H1 (cell line): ENCODE data around the gene SMIM8. TPM values are rescaled to one million over a fixed set of nuclear protein-coding genes. Genes with fewer than 3 reads are reported as not detected.

ENCODE experiments used
- CTCF ChIA-PET: fragments of 300-600 bp; sonication (Branson Sonifier 250); formaldehyde crosslinking; loops from one replicate; lab custom pipeline; 2021; ENCODE audit not compliant: partially characterized antibody; lab: Charles Lee
- POLR2A ChIA-PET: fragments of 300-600 bp; sonication (Branson Sonifier 250); formaldehyde crosslinking; loops from one replicate; lab custom pipeline; 2021; ENCODE audit warnings: inconsistent platforms; ENCODE audit not compliant: partially characterized antibody; lab: Charles Lee
- DNase-seq, 2 experiments: peaks; one replicate each; pipeline versions ENCODE4 v3.0.0 to v3.0.0-alpha.2; 2010 to 2022; ENCODE audit warnings: low spot score in 2 of 2, low read depth in 1 of 2, mixed read lengths in 1 of 2
- FAIRE-seq: peaks from 2 replicates; lab custom pipeline; 2011; peaks lifted over from hg19 to GRCh38; lab: Jason Lieb, UNC
- H2AFZ ChIP-seq: 2 replicates; pipeline ENCODE4 v1.8.1; 2012; ENCODE audit warnings: low read length, inconsistent platforms
- H2AK5ac ChIP-seq: 2 replicates; pipeline ENCODE4 v1.6.1; 2013; ENCODE audit warnings: low read depth, low read length
- H2BK120ac ChIP-seq: replicated peaks from 2 replicates; pipeline ENCODE3; 2013; ENCODE audit warnings: low read depth, low read length, inconsistent platforms
- H2BK12ac ChIP-seq: 2 replicates; pipeline ENCODE4 v1.6.1; 2013; ENCODE audit warnings: low read depth, low read length
- H2BK15ac ChIP-seq: 2 replicates; pipeline ENCODE4 v1.6.1; 2013; ENCODE audit warnings: low read length
- H2BK20ac ChIP-seq: 2 replicates; pipeline ENCODE4 v1.6.1; 2013; ENCODE audit warnings: low read length
- H2BK5ac ChIP-seq: 2 replicates; pipeline ENCODE4 v1.6.1; 2013; ENCODE audit warnings: low read depth, low read length
- H3K14ac ChIP-seq: 2 replicates; pipeline ENCODE4 v1.6.1; 2013; ENCODE audit warnings: inconsistent platforms; ENCODE audit not compliant: insufficient read length
- H3K18ac ChIP-seq: 2 replicates; pipeline ENCODE4 v1.6.1; 2013; ENCODE audit warnings: low read length; ENCODE audit errors: extremely low read depth
- H3K23ac ChIP-seq: 2 replicates; pipeline ENCODE4 v1.6.1; 2013; ENCODE audit warnings: inconsistent platforms; ENCODE audit not compliant: insufficient read length
- H3K23me2 ChIP-seq: 2 replicates; pipeline ENCODE4 v1.6.1; 2013; ENCODE audit warnings: low read depth, low read length
- H3K27ac ChIP-seq: 2 replicates; pipeline ENCODE4 v1.6.1; 2011; ENCODE audit warnings: low read depth, low read length, inconsistent platforms
- H3K27me3 ChIP-seq, 4 experiments: replicated peaks in 1 of 4; 1 replicate in 1 of 4; 2 replicates in 3 of 4; pipeline versions ENCODE4 v1.6.1 to v1.8.1; 2011 to 2013; ENCODE audit warnings: low read length in 3 of 4, mild to moderate bottlenecking in 3 of 4, inconsistent platforms in 2 of 4, mixed read lengths in 2 of 4, moderate library complexity in 1 of 4; ENCODE audit not compliant: control insufficient read depth in 3 of 4, insufficient read depth in 3 of 4; ENCODE audit errors: extremely low read depth in 1 of 4
- H3K36me3 ChIP-seq, 4 experiments: 2 replicates each; pipeline versions ENCODE4 v1.6.1 to v1.8.1; 2011 to 2013; ENCODE audit warnings: mild to moderate bottlenecking in 4 of 4, low read length in 3 of 4, moderate library complexity in 2 of 4, control low read depth in 1 of 4, inconsistent platforms in 1 of 4; ENCODE audit not compliant: insufficient read depth in 4 of 4, control insufficient read depth in 2 of 4
- H3K4ac ChIP-seq: replicated peaks from 2 replicates; pipeline ENCODE3; 2013; ENCODE audit warnings: low read length, low read depth, mixed read lengths, inconsistent platforms; ENCODE audit not compliant: insufficient read length
- H3K4me1 ChIP-seq, 4 experiments: replicated peaks in 1 of 4; 1 replicate in 1 of 4; 2 replicates in 3 of 4; pipeline versions ENCODE4 v1.6.1 to v1.8.1; 2011 to 2013; ENCODE audit warnings: low read length in 3 of 4, inconsistent platforms in 2 of 4, mixed read lengths in 1 of 4; ENCODE audit not compliant: insufficient read depth in 4 of 4, control insufficient read depth in 3 of 4
- H3K4me2 ChIP-seq, 2 experiments: 2 replicates each; pipeline versions ENCODE4 v1.6.1 to v1.8.1; 2011 to 2013; ENCODE audit warnings: low read depth in 2 of 2, low read length in 2 of 2, control low read depth in 1 of 2, inconsistent platforms in 1 of 2, mild to moderate bottlenecking in 1 of 2; ENCODE audit not compliant: insufficient read depth in 1 of 2
- H3K4me3 ChIP-seq, 4 experiments: fragments of 200-600, 300-600 bp in 1 of 4; sonication (generic), shearing (Covaris generic), sonication (Bioruptor Twin) in 1 of 4; 2 replicates each; pipeline versions ENCODE4 v1.5.1 to v1.8.1; 2011 to 2016; ENCODE audit warnings: low read length in 4 of 4, low read depth in 3 of 4, control low read depth in 2 of 4, inconsistent platforms in 2 of 4, mild to moderate bottlenecking in 2 of 4, mixed read lengths in 1 of 4, moderate library complexity in 1 of 4; ENCODE audit not compliant: insufficient read depth in 2 of 4; ENCODE audit errors: extremely low read depth in 1 of 4
- H3K56ac ChIP-seq: replicated peaks from 2 replicates; pipeline ENCODE3; 2013; ENCODE audit warnings: low read depth, mild to moderate bottlenecking, mixed read lengths, low read length, inconsistent platforms; ENCODE audit not compliant: insufficient read length
- H3K79me1 ChIP-seq: 2 replicates; pipeline ENCODE4 v1.6.1; 2013; ENCODE audit warnings: low read depth, low read length, control low read depth
- H3K79me2 ChIP-seq, 2 experiments: 2 replicates each; pipeline versions ENCODE4 v1.6.1 to v1.8.1; 2012 to 2013; ENCODE audit warnings: low read length in 2 of 2, mild to moderate bottlenecking in 2 of 2, inconsistent platforms in 1 of 2; ENCODE audit not compliant: insufficient read depth in 2 of 2, control insufficient read depth in 1 of 2
- H3K9ac ChIP-seq, 4 experiments: replicated peaks in 1 of 4; 1 replicate in 1 of 4; 2 replicates in 3 of 4; pipeline versions ENCODE4 v1.6.1 to v1.8.1; 2011 to 2013; ENCODE audit warnings: low read depth in 3 of 4, low read length in 3 of 4, control low read depth in 2 of 4, mild to moderate bottlenecking in 2 of 4, moderate library complexity in 2 of 4, inconsistent platforms in 1 of 4; ENCODE audit errors: extremely low read depth in 1 of 4
- H3K9me3 ChIP-seq, 2 experiments: 2 replicates each; pipeline versions ENCODE4 v1.6.1 to v1.8.1; 2012 to 2013; ENCODE audit warnings: mild to moderate bottlenecking in 2 of 2, moderate library complexity in 2 of 2, control low read depth in 1 of 2, inconsistent platforms in 1 of 2, low read depth in 1 of 2, low read length in 1 of 2, mixed read lengths in 1 of 2; ENCODE audit not compliant: insufficient read depth in 2 of 2
- H4K20me1 ChIP-seq, 2 experiments: replicated peaks in 1 of 2; 2 replicates each; pipeline versions ENCODE3 to v1.8.1; 2011 to 2013; ENCODE audit warnings: inconsistent platforms in 2 of 2, low read length in 2 of 2, mild to moderate bottlenecking in 1 of 2; ENCODE audit not compliant: insufficient read depth in 2 of 2, control insufficient read depth in 1 of 2
- H4K5ac ChIP-seq: 2 replicates; pipeline ENCODE4 v1.6.1; 2013; ENCODE audit warnings: low read length, low read depth, mixed read lengths, inconsistent platforms; ENCODE audit not compliant: insufficient read length
- H4K8ac ChIP-seq: 2 replicates; pipeline ENCODE4 v1.8.0; 2013; ENCODE audit warnings: mild to moderate bottlenecking, moderate library complexity, low read length, inconsistent platforms; ENCODE audit not compliant: insufficient read depth; ENCODE audit errors: extremely low read depth
- H4K91ac ChIP-seq: replicated peaks from 2 replicates; pipeline ENCODE3; 2013; ENCODE audit warnings: low read length, mixed read lengths, inconsistent platforms; ENCODE audit not compliant: insufficient read length
- ATF2 ChIP-seq: IDR thresholded peaks from 2 replicates; pipeline ENCODE4 v1.6.1; 2012; ENCODE audit warnings: low read length, inconsistent platforms
- BCL11A ChIP-seq, 2 experiments: IDR thresholded peaks; one replicate each; pipeline ENCODE4 v1.6.1; 2011; ENCODE audit warnings: low read depth in 2 of 2, low read length in 2 of 2, mild to moderate bottlenecking in 2 of 2
- CREB1 ChIP-seq: IDR thresholded peaks from 2 replicates; pipeline ENCODE4 v1.6.1; 2012; ENCODE audit warnings: inconsistent platforms
- NANOG ChIP-seq: IDR thresholded peaks from 2 replicates; pipeline ENCODE4 v1.6.1; 2011; ENCODE audit warnings: low read length, low read depth, mild to moderate bottlenecking, inconsistent platforms; ENCODE audit not compliant: insufficient read depth, poor library complexity, severe bottlenecking
- POLR2A ChIP-seq, 2 experiments: IDR thresholded peaks; 1 replicate in 1 of 2; 2 replicates in 1 of 2; pipeline ENCODE4 v1.6.1; 2011; ENCODE audit warnings: low read depth in 2 of 2, low read length in 2 of 2, mild to moderate bottlenecking in 2 of 2; ENCODE audit errors: control extremely low read depth in 1 of 2
- SRF ChIP-seq: IDR thresholded peaks from 2 replicates; pipeline ENCODE4 v1.6.1; 2011; ENCODE audit warnings: mild to moderate bottlenecking, low read depth, low read length, moderate library complexity
- TAF1 ChIP-seq: IDR thresholded peaks from 2 replicates; pipeline ENCODE4 v1.6.1; 2011; ENCODE audit warnings: mild to moderate bottlenecking, low read depth, low read length
- WGBS, 2 experiments: shearing (Covaris generic) in 1 of 2; methylation state at CpG; one replicate each; pipeline versions ENCODE4 v1.1.6 to v1.1.7; 2013 to 2015; ENCODE audit warnings: low lambda C conversion rate in 2 of 2, mixed read lengths in 2 of 2, inconsistent platforms in 1 of 2, low coverage in 1 of 2, missing lambda C conversion rate in 1 of 2; ENCODE audit not compliant: insufficient replicate concordance in 2 of 2, insufficient coverage in 1 of 2, insufficient read length in 1 of 2; ENCODE audit errors: extremely low coverage in 1 of 2, missing lambda C conversion rate in 1 of 2; 5-methylcytosine and 5-hydroxymethylcytosine counted together
- polyA plus RNA-seq, 7 experiments: library from polyadenylated mRNA; depleted of rRNA in 3 of 7; stranded (reverse) in 5 of 7; unstranded in 2 of 7; fragments of >200 nt in 5 of 7; fragments of 200-250 nt in 2 of 7; gene quantifications; 1 replicate in 5 of 7; 2 replicates in 1 of 7; 4 replicates in 1 of 7; pipeline versions ENCODE4 v1.2.1 to v1.2.3, GENCODE V29; 2011 to 2013; ENCODE audit warnings: missing spikeins in 2 of 7, mixed read lengths in 2 of 7
- total RNA-seq: library from RNA; stranded (reverse); fragmentation: NEBNext Ultra II Directional; extraction: Animal tissue kit (Norgen Biotek cat#: 25700); gene quantifications from 2 replicates; pipeline ENCODE4 v1.2.1, GENCODE V29; 2021

Gene SMIM8
- total and polyA plus RNA-seq, 2 of the 8 experiments (the other 6 are each of a cell fraction or from before 2014, with no cell fraction given) = 3.0 to 10.7 TPM

GRCh38 chr6:87282743-87283142, 39.6 kb upstream of the SMIM8 start:
- TF ChIP-seq TAF1 (no peak), BCL11A (IDR thresholded peaks at IDR 0.05; ENCODE audit: low read depth in 2 of 2, low read length in 2 of 2) (no peak), ATF2 (no peak), SRF (no peak), NANOG (no peak), CREB1 (no peak), POLR2A (IDR thresholded peaks at IDR 0.05; ENCODE audit: control extremely low read depth in 1 of 2, low read depth in 2 of 2, low read length in 2 of 2) (no peak)
- Histone ChIP-seq H3K27me3 (no peaks in the 10 kb centered on the region), H3K14ac (no peak overlapping the region), H3K79me1 (no peaks in the 10 kb centered on the region), H2BK12ac (no peak overlapping the region), H3K36me3 (no peaks in the 10 kb centered on the region), H3K23me2 (no peaks in the 10 kb centered on the region; the same call in 1 of the 2 replicates), H2BK120ac (no peak overlapping the region), H3K4me3 (no peak overlapping the region), H3K4me2 (no peak overlapping the region), H3K56ac (no peak overlapping the region), H2BK20ac (no peak overlapping the region), H2BK5ac (no peak overlapping the region), H2AFZ (no peak overlapping the region), H3K4ac (no peak overlapping the region), H3K79me2 (no peaks in the 10 kb centered on the region), H3K9me3 (no peaks in the 10 kb centered on the region), H2AK5ac (no peak overlapping the region), H3K9ac (no peak overlapping the region), H2BK15ac (no peak overlapping the region), H4K8ac (no peak overlapping the region), H3K27ac (no peak overlapping the region), H3K4me1 (no peaks in the 10 kb centered on the region), H4K20me1 (no peaks in the 10 kb centered on the region), H3K23ac (no peak overlapping the region), H4K91ac (no peak overlapping the region), H4K5ac (no peak overlapping the region), H3K18ac (no peak overlapping the region)
- WGBS, 2 experiments = 90% methylated on average over 1 of the region's 1 CpG; no CpG with 5 or more reads in 1 of the 2 experiments
- CTCF ChIA-PET = no interaction called here
- POLR2A ChIA-PET = interaction anchor here (1.1 kb wide), 1 partner anchor 9 kb away, joined by 3 read pairs; no protein-coding TSS in a partner anchor
- FAIRE-seq = no peak
- no peak for DNase-seq
